GM19043 (cell line): ENCODE data around the gene BAIAP2.

Experiments
- ATAC-seq: cut with Tn5 transposase; IDR thresholded peaks from one replicate; pipeline ENCODE4 v1.9.1; 2021; ENCODE audit warnings: low read depth; ENCODE audit not compliant: unreplicated experiment

BAIAP2 gene

DNA sequence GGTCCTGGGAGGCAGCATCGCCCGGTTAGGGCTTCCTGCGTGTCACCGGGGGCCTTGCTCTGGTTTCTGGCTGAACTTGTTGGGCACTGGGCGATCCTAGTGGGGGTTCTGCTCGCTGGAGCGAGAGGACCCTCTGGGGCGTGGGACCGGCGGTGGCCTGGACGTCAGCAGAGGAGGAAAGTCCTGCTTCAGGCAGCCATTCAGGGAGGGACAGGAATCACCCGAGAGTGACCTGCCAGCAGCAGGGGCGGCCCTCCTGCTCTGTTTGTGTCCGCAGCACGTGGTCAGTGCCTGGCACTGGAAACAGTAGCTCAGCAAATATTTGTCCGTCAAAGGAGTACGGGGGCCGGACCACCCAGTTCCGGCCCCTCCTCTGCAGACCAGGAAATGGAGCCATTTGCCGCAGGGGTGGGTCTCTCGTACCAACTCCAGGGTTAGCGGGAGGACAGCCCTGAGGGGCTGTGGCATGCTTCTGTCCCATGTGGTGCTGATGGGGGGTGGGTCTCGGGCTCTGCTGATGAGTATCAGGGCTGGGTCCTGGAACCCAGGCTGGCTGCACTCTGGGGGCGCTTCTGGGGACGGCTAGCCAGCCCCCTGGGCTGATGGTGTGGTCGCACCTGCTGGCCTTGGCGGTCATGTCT, 48.3 kb downstream of the BAIAP2 start:
- no peak for ATAC-seq

DNA sequence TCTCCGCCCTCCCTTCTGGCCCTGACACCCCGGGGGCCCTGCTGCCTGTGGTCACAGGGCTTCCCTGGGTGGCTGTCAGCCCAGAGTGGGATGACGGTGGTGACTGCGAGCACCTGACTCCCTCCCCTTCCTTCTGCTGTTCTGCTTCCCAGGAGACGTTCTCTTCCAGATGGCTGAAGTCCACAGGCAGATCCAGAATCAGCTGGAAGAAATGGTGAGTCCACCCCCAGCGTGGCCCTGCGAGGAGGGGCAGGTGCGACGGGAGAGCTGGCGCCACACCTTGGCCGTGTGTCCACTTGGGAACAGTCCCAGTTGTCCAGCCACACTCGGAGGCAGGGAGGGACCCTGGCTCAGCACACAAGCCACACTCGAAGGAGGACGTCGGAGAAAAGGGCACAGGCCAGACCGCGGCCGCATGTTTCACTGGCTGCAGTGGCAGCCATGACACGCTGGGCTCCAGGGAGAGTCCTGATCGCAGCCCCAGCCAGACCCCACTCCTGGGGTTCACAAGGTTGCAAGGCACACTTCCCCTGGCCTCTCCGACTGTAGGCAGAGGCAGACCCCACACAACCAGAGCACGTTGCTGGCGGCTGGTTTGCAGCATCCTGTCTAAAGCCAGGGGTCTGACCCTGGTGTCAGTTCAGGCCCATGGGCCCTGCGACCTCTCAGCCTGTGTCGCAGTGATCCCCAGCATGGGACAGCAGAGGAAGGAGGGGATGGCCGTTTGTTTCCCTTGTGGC, 49.9 kb downstream of the BAIAP2 start:
- ATAC-seq = no peak

DNA sequence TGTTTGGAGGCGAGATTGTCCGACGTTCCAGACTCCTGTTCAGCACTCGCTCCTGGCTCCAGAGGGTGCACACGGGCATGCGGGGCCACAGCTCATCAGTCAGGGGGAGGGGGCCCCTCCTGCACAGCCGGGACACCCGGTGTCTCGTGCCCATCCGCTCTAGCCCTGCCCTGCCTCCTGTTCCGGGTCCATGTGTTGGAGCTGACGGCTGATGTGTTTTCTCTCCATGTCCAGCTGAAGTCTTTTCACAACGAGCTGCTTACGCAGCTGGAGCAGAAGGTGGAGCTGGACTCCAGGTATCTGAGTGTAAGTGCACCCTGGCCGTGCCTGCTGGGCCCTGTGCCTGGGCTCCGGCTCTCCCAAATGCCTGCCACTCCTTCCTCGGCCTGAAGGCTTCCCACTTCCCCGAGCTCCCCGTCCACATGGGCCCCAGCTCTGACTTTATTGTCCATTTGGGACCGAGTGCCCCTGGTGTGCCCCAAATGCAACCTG, 50.5 kb downstream of the BAIAP2 start:
- ATAC-seq = no peak

DNA sequence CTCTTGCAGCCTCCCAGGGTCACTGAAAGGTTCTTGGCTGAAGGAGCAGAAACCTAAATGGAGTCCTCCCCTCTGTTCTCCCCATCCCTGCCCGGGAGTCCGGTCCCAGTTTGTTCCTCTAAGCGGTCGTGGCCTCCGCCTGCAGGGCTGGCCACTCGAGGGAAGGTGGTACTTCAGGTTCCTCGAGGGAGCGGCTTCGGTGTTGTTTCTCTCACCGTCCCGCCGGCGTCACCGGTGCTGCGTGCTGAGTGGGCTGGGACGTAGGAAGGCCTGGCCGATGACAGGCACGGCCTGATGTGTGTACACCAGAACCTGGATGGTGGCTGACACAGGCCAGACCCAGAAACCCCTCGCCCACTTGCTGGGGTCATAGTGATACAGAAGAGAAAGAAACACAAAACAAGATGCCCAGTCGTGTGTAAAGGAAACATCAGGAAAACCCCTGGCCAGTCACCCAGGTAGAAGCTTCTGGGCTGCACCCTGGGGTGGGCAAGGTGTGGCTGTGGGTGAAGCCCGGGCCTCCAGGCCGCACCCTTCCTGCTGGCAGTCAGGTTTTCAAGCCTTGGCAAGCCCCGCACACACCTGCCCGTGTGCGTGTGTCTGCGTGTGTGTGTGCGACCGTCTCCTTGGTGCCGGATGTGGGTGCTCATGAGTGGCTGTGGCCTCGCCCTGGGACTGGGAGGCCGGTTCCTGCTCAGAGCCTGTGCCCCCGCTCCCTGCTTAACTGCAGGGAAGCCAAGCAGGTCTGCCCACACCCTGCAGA, 52.0 kb downstream of the BAIAP2 start:
- no peak for ATAC-seq

DNA sequence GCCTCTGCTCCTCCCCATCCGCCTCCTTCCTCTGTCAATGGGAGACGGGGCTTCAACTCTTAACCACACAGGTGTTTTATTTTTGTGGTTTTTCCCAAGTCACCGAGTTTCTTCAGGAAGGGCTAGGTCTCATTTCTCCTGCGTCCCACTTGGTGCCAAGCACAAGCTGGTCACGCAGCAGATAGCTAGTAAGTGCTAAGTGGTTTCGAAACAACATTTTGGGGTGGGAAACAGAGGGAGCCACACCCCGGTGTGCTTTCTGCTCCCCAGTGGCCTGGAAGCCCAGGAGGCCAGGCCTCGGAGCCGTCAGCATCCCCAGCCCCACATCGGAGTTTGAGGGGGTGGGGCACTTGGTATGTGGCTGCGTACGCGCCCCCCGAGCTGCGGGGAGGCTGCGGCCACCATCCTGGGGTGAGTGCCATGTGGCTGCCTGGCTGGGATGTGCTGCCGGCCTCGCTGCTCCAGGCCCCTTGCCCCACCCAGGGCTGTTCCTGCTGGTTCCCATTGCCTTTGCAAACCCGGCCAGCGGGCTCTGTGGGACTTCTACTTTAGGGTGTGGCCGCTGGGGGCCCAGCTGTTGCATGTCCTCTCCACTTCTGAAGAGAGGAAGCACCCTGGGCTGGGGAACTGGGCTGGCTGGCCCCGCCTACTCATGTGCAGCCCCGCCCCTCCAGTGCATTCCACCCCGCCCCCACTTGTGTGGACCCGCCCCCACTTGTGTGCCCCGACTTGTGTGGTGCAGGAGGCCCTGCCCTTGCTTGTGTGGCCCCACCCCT, 55.6 kb downstream of the BAIAP2 start:
- no peak for ATAC-seq

DNA sequence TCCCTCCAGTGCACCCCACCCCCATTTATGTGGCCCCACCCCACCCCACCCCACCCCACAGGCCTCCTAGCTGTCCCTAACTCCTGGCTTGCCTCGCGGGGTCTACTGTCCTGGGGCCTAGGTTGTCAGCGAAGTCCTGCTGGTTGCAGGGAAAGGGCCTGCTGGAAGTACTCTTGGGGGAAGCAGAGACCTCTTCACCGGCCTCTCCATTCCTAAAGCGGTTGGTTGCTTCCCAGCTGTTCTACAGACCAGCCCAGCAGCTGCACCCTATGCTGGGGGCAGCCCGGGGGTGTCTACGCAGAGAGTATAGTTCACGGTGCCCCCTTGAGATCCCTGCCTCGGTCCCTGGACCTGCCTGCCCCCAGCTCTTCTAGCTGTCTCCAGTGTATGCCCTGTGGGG, 56.2 kb downstream of the BAIAP2 start:
- no peak for ATAC-seq

DNA sequence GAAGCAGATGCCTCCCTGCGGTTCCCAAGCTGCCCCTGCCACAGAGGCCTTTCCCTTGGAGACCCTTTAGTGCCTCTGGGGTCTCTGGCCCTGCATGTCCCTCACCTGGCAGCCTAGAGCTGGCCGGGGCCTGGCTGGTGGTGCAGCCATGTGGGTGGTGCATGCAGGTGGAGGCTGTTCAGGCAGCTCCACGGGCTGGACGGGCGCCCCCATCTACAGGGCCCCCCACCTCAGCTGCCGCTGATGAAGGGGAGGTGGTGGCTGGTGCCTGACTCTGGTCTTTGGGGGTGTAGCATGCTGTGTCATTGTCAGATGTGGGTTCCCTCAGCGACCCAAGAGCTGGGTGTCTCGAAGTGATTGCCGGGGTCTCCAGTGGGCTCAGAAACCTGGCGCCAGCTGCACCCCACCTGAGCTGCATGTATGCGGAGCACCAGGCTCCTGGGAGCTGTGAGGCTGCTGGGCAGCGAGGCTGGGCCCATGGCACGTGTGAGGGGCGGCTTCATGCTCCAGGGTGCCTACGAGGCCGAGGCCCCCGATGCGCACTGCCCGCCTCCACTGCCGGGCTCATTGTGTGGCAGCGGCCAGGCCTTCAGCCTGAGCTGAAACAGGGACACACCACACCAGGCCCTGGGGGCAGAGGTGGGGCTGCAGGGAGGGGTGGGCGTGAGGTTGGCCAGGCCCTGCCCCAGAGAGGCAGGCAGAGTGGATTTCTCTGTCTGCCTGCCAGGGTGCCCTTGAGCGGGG, 57.0 kb downstream of the BAIAP2 start:
- ATAC-seq = no peak

DNA sequence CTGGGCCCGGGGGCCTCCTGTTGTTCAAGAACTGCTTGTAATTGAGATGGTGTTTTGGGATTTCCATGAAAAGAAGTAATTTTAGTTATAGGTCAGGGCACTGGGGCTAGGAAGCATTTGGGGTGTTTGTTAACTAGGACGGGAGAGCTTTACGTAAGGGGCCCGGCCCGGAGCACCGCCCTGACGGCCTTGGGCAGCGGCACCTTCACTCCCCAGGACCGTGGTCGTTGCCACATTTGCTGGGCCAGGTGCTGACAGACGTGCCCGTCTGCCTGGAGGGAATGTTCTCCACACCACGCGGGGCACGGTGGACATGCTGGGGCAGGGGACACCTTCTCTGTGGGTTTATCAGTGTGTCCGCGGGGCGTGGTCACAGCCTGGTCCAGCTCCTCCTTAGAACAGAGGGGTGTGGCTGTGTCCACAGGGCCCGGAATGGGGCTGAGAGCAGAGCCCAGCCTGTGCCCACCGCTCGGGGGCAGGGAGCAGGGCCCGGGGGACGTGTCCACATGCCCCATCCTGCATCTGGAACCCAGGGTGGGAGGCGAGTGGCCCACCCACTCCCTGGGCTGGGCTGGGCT, 57.7 kb downstream of the BAIAP2 start:
- ATAC-seq = no peak

DNA sequence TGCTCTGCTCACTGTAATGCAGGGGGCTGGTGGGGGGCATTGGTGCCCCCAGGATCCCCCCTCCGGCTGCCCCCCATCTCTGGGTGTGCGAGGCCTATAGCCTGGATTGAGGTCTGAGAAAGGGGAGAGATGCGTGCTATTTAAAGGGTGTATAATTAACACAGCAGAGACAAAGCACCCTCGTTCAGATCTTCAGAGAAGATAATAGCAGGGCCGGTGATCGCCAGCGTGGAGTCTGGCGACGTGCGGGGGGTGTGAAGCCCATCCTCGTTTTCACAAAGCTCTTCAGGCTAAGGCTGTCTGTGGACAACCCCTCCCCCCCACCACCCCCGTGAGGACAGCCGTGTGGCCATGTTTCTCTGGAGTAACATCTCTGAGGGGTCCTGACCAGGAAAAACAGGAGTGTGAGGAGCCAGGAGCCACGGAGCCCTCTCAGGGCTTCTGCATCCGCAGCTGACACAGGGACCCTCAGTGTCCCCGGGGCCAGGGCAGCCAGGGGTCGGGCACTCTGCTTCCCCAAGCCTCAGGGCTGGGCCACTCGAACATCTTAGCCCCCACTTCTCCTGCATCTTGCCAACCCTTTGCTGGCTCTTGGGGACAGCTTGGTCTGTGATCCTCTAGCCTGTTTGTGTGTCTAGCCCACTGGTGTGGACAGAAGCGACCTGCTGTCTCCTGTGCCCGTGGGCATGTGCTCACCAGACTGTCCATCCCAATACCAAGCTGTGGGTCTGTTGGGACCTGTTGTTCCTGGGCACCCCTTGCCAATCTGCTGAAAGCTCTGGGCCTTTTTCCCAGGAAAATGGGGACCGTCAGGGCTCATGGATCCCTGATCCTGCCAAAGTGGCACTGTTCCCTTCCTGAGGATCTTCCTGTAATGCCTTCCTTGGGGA, 58.9 kb downstream of the BAIAP2 start:
- no peak for ATAC-seq

DNA sequence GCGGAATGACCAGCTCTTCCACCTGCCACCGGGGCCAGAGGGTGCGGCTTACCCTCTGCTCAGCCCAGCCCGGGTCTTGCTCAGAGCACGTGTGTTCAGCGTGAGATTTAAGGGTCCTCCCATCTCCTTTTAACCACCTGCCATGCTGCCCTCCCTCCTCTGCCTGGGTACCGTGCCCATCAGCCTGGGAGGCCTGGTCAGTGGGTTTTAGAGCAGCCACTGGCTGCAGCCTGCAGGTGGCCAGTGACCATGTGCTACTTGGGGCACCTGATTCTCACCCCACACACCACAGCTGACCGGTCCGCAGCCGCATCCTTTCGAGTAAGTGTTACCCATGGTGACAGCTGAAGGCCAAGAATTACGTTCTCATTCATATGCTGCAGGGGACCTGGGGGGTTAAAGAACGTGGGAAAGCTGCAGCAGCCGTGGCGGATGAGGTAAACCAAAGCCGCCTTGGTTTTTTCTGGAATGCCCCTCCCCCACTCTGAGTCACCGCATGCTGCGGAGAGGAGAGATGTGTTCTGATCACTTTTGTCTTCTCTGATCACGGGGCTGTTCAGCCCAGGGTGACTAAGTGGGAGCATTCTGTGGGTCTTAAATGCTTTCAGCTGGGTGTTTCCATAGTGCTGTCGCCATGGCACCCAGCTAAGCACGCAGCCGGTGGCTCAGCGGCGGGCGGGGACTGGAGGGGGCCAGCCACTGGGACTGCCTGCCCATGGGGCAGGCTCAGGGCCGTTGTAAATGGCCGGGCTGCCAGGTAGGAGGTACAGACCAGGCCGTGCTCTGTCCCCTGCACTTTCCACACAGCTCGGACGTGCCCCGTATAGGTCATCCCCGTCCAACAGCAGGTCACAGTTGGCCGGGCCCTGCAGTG, 59.8 kb downstream of the BAIAP2 start:
- ATAC-seq = no peak

DNA sequence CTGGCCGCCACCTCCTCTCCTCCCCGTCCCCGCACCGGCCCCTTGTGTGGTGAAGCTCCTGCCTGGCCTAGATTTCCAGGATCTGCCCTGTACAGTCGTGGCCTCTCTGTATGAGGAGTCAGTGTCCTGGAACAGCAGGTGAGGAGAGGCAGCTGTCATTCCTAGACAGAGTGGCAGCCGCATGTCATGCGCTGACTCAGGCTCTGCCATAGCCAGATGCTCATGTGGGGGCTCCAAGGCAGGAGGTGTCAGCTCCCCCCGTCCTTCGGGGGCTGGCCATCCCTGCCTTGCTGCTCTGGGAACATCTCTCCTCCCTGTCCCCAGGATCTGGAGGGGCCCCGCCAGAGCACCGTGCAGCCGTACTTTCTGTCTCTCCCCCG, 60.4 kb downstream of the BAIAP2 start:
- ATAC-seq = no peak

DNA sequence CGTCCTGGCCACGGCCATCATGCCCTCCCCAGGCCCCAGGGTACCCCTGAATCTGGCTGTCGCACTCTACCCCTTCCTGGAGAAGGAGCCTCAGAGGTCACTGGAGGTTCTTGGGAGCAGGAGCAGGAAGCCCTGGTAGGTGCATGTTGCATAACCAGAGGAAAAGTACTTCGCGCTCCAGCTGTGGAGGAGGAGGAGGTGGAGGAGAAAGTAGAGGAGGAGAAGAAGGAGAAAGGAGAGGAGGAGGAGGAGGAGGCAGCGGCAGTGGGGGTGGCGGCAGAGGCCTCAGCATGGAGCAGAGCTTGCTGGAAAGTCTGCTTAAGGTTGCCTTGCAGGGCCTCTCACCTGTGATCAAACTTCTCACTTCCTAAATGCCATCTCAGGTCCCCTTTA, 61.8 kb downstream of the BAIAP2 start:
- no peak for ATAC-seq

DNA sequence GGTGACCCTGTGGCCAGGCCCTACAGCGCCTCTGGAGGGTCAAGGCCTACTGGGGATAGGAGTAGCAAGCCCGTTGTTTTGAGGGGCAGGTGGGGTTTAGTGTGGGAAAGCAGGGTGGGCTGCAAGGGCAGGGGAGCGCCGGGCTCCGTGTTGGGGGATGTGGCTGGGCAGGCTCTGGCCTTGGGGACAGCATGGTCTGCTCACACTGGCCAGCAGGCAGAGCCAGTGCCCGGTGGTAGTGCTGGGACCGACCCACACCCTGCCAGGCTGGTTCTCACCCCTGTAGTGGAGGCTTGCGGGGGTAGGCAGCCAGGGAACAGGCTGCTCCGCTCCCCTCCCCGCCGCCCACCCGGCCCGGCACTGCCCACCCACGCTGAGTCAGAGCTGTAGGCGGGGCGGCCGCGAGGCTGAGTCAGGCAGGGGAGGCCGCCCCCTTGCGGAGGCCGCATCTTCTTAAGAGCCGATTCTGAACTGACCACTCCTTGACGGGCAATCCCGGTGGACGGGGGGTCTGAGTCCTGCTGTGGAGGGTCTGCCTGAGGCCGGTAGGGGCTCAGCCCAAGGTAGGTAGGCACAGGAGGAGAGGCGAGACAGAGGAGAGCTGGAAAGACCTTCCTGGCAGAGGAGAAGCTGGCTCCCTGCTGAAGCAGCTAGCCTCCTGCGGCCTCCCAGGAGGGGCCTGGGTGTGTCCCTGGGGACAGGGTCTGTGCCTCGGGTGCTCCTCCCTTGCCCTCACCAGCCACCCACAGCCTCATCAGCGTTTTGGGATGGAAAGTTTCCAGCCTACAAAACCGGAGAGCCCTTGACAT, 62.4 kb downstream of the BAIAP2 start:
- ATAC-seq = no peak

DNA sequence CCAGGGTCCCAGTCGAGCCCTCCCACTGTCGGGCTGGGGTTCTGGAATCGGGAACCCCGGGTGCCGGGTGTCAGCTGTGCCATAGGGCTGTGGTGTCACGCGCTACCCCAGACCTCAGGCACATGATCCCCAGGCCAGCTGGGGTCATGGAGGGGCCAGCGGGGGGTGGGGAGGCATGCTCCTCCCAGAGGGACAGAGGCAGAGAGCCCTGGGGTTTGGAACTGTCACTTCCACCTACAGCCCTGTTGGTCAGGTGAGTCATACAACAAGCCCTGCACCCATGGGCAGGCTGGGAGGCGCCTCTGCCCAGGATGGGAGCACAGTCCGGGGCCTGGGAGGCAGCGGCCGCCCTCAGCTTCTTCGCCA, 63.0 kb downstream of the BAIAP2 start:
- ATAC-seq = no peak

DNA sequence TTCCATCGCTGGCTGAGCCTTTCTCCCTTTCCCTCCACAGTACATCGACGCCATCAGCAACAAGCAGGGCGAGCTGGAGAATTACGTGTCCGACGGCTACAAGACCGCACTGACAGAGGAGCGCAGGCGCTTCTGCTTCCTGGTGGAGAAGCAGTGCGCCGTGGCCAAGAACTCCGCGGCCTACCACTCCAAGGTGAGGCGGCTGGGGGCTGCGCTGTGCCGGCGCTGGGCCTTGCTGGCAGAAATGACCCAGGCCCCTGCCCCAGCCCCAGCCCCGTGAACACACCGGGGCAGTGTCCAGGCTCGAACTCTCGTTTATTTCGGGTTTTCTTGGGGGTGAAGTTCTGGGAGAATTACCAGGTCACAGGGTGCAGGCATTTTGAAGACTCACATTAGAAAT, 64.9 kb downstream of the BAIAP2 start:
- no peak for ATAC-seq

DNA sequence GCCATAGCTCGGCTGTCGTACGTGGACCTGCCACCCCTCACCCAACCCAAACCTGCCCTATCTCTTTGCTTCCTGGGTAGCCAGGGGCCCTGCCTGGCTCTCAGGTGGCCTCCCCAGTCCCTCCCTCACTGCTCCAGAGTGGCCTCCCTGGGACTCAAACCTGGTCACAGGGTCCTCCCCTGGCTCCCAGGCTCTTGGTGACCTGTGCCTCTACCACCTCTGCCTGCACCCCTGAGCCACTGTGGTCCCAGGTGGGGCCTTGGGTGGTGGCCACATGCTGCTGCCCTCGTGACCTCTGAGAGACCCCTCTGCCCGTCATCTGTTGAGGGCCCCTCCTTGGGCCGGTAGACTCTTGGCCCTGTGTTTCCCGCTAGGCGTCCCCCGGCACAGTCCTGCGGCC, 65.7 kb downstream of the BAIAP2 start:
- no peak for ATAC-seq

DNA sequence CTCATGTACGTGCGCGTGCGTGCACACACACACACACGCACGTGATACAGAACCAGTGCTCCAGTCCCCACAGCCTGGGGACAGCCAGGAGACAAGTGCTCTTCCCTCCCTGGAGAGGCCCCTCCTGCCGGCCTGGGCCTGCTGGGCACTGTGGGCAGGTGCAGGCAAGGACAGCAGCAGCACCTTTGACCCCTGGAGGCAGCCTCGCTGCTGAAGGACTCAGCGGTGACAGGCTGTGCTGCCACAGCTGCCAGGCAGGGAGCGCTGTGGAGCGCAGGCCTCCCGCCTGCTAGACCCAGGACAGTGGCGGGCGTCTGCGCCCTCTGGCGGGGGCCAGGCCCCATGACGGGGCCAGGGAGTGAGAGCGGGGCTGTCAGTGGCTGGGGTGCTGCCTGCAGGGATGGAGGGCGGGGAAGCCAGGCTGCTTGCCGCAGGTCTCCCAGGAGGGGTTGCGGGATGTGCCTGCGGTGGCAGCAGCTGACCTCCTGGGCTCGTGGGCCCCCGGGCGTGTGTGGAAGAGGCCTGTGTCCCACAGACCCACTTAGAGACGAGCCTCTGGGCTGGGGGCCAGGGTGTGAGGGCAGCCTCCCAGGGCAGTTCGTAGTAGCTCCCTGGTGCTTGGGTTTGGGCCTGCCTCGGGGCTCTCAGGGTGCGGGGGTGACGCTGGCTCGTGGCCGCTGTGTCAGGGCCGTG, 66.8 kb downstream of the BAIAP2 start:
- peak; percentile 86 for ATAC-seq
